HG02943 (cell line): ENCODE results near the gene CCSER2.
"Not testable (repeated sequence)": the region's sequence is repeated elsewhere in the genome, so short reads cannot be mapped to it uniquely, and the experiment has no call there.

Source experiments
- ATAC-seq: cut with Tn5 transposase; IDR thresholded peaks from one replicate; pipeline ENCODE4 v1.9.1; 2021; ENCODE audit warnings: mild to moderate bottlenecking, low read depth, moderate library complexity; ENCODE audit not compliant: unreplicated experiment

Gene CCSER2, protein sequence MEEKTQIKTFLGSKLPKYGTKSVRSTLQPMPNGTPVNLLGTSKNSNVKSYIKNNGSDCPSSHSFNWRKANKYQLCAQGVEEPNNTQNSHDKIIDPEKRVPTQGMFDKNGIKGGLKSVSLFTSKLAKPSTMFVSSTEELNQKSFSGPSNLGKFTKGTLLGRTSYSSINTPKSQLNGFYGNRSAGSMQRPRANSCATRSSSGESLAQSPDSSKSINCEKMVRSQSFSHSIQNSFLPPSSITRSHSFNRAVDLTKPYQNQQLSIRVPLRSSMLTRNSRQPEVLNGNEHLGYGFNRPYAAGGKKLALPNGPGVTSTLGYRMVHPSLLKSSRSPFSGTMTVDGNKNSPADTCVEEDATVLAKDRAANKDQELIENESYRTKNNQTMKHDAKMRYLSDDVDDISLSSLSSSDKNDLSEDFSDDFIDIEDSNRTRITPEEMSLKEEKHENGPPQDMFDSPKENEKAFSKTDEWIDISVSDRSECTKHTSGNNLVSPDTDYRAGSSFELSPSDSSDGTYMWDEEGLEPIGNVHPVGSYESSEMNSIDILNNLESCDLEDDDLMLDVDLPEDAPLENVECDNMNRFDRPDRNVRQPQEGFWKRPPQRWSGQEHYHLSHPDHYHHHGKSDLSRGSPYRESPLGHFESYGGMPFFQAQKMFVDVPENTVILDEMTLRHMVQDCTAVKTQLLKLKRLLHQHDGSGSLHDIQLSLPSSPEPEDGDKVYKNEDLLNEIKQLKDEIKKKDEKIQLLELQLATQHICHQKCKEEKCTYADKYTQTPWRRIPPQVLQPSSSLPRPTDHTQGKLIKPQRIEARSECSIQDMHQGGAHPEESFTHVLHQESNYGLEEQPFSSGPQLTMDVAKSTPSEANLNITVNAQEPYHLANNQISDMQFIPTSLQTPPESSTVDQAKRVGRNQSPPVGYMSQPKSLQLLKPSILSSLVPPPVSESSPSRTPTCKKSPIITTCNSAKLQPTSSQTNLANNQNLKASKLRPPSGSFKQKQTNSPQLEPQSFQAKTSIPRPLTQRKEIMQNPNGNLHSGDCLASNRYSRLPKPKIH

DNA sequence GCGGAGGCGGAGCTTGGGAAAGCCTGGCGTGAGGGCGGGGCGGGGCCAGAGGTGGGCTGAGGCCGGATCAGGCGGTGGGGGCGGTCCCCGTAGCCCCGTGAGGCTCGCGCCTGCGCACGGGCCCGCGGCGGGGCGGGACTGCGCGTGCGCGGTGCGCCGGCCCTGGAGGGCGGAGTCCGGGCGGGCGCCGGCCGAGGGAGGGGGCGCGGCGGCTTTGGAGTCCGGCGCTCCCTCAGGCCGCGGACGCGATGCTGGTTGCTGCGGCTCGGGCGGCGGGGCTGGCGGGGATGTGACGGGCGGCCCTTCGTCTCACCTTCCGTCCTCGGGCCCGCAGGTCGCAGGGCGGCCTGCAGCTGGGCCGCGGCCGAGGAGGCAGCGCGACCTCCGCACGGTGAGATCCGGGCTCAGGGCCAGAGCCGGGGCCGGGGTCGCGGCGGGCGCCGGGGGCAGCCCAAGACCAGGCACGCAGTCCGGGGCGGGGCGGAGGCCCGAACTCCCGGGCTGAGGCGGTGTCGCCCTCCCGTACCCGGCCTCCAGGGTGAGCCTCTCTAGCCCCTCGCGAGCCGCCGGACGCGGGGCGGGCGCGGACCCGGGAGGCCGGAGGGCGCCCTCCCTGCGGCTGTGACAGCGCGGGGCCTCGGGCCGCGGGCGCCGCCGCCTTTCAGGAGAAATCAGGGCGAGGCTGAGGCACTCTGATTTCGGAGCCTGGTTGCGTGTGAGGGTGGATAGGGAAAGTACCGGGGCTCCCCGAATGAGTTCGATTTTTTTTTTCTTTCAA is at the start of gene CCSER2:
TSS of gene CCSER2 (plus strand) at position 172 of the 778 bp plus-strand sequence. CDS start 42,464 bp downstream, outside the sequence.
- peak; percentile 56 for ATAC-seq

DNA sequence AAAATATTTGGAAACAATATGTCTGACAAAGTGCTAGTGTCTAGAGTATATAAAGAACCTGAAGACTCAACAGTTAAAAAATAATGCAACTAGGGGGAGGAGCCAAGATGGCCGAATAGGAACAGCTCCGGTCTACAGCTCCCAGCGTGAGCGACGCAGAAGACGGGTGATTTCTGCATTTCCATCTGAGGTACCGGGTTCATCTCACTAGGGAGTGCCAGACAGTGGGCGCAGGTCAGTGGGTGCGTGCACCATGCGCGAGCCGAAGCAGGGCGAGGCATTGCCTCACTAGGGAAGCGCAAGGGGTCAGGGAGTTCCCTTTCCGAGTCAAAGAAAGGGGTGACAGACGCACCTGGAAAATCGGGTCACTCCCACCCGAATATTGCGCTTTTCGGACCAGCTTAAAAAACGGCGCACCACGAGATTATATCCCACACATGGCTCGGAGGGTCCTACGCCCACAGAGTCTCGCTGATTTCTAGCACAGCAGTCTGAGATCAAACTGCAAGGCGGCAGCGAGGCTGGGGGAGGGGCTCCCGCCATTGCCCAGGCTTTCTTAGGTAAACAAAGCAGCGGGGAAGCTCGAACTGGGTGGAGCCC is 48.4 kb upstream of the CCSER2 start:
- not testable (repeated sequence) for ATAC-seq

DNA sequence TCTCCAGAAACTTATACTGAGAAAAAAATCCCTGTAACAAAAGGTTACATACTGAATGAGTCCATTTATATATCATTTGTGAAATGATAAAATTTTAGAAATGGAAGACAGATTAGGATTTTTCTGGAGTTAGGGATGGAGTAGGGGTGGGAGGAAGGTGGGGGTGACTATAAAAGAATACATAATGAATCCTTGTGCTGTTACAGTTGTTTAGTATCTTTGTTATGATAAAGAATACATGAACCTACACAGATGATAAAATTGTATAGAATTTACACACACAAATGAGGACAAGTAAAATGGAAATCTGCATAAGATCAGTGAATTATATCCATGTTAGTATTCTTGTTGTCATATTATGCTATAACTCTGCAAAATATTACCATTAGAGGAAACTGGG is 41.7 kb upstream of the CCSER2 start:
- no peak for ATAC-seq

DNA sequence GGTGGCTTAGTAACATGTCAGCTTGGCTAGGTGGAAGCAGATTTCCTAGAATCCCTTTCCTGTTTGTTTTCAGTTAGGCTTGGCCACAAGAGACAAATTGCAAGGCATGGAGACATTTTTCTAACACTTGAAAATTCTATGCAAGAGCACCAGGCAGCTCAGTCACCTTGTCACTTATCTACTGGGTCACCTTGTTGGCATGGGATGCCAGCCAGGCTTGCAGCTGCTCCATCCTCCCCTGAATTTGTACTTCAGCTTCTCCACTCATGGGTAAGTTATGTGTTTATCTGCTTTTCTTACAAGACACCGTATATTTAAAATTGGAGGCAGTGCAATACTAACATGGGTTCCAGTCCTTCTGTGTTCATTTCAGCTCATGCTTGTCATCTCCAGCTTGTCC is 40.2 kb upstream of the CCSER2 start:
- ATAC-seq, result no peak

DNA sequence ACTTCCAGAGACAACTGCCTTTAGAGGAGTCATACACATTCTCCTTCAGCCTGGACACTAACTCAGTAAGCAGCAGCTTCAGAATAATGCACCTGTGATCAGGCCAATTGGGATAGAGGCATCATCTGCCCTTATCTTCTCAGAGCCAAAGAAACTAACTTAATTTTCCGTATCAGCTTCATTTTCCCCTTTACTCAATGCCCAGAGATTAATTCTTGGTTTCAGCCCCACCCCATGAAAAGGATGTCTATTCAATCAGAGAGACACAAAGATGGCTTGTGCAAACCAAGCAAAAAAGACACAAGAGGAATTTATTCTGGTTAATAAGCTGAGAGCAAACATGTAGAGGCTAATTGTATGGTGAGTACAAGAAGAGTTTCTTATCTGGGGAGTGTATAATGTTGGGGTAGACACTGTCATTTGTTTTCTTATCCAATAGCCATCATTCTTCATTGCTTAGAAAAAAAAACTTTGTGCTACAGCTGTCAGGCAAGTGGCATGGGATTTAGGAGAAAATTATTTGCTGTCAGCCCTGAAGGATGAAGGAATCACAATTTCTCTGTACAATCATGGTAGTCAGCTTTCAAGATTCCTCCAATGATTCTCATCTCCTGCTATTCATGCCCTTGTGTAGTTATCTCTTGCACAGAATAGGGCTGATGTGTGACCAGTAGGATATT is 38.7 kb upstream of the CCSER2 start:
- ATAC-seq, result no peak

DNA sequence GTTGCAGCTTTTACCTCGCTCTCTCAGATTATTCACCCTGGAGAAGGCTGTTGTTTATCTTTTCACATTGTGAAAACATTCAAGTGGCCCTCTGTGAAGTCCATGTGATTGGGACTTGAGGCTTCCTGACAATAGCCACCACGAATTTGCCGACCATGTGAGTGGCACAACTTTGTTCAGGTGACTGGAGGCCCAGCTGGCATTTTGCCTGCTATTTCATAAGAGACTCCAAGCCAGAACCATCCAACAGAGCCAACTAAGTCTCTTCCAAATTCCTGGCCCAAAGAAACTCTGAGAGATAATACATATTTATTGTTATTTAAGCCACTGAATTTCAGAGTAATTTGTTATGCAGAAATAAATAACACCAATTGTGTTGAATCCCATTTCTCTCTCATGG is 38.2 kb upstream of the CCSER2 start:
- no peak for ATAC-seq

DNA sequence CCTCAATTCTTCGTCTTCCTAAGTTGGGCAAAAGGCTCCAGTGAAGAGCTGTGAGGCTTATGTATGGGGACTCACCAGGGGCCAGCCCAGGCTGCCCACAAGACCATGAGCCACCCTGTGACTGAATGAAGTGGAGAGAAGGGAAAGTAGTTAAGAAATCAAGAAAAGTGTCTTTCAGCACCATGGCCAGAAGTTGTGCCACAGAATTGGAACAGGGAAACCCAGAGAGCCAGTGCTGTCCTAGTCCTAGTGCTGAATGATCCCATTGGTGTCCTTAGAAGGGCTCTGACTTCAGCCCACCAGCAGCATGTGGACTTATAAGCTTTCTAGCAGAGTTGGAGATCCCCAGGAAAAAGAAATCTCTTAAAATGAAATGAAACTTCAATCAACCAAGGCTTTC is 37.0 kb upstream of the CCSER2 start:
- ATAC-seq, result no peak

DNA sequence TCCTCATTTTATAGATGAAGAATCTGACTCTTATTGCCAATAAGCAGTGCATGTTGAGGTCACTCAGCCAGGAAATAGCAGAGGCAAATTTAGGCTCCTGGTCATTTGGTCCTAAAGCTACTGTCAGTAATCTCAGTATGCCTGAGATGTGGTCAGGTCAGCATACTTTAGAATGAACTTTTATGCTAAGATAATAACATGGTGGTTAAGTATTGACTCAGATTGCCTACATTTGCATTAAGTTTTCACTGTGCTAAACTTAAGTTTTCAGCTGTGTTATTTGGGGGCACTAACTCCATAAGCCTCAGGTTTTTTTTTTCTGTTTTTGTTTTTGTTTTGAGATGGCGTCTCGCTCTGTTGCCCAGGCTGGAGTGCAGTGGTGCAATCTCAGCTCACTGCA is 35.9 kb upstream of the CCSER2 start:
- ATAC-seq, result no peak

DNA sequence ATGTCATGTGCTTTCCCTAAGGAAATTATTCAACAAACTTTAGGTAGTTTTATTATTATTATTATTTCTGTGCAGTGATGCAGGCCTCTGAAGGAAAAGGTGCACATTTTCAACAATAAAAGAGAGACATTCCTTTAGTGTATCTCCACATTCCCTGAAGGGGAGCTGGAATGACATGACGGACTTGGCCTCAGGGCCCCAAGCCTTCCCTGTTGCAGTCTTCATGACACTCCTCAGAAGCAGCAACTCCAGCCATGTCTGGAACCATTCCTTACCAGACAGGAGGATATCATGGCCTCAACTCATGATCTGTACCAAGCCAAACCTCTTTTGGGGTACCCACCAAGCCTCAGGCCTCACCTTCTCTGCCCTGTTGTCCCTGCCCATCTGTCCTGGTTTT is 35.2 kb upstream of the CCSER2 start:
- no peak for ATAC-seq

DNA sequence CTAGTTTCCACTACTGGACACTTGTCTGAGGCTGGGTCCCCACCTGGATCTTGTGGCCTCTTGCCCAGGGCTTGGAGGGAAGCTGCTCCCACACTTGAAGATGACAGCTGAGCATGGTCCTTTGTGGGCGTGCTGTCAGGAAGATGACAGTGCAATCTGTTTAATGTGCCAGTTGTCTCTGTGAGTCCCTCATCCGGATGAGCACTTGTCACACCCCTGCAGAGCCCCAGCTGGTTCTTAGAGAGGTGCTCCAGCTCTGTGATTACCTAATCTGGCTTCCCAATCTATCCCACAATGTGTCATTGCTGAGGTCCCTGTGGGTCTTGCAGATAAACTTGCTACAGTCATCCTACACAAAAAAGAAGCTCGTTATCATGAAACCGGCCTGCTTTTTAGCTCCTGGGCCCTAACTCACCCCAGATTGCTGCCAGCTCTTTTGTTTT is 34.8 kb upstream of the CCSER2 start:
- ATAC-seq, result no peak

DNA sequence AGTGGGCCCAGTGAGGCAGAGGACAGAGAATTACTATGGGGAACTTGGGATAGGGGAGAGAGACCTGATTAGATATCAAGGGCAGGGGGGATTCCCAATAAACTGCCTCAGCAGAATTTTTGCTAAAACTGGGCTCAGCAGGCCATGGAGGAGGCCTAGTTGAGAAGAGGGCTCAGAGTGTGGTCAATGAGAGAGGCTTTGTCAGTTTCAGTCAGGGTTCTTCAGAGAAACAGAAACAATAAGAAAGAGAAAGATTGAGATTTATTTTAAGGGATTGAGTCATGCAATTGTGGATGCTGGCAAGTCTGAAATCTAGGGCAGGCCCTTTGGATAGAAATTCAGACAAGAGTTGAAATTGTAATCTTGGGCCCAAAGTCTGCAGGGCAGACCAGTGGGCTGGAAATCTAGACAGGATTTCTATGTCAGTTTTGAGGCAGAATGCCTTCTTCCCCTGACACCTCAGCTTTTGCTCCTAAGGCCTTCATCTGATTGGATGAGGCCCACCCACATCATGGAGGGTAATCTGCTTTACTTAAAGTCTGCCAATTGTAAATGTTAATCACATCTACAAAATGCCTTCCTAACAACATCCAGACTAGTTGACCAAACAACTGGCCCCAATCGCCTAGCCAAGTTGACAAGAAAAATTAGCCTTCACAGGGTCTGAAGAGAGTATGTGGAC is 33.5 kb upstream of the CCSER2 start:
- ATAC-seq, result no peak

DNA sequence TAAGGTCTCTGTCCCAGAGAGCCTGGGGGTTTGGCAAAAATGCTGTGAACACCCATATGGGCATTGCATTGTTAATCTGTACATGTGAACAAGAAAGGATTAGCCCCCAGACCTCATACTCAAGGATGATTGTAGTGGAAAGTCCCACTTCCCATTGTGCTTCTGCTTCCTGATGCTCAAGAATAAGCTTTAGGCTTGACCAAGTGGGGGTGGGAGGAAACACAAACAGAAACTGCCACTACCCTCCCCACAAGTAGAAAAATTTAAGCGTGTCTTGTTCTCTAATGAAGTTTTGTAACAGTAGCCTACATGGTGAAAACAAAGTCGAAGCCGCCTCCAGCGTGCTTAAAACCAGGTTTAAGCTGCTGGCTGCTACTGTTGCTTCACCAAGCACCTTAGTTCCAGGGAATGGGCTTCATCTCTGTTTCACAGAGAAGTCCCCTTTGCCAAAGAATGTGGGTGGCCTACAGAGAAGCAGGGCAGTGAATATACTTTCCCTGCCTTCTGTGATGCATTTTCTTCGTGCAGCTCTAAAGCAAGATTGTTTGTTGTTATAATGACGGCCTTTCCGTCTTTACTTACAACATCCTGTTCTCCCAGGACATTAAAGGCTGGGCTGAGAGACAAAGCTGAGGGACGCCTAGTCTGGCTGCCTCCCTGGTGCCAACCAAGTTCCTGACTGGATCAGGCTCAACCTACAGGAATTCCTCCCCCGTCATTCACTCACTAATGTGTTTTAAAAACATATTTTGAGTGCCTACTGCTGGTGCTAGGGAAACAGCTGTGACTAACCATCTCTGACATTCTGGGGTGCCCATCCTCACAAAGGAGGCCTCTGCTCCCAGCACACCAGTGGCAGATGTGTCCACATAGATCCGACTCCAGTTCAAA is 32.1 kb upstream of the CCSER2 start:
- no peak for ATAC-seq

DNA sequence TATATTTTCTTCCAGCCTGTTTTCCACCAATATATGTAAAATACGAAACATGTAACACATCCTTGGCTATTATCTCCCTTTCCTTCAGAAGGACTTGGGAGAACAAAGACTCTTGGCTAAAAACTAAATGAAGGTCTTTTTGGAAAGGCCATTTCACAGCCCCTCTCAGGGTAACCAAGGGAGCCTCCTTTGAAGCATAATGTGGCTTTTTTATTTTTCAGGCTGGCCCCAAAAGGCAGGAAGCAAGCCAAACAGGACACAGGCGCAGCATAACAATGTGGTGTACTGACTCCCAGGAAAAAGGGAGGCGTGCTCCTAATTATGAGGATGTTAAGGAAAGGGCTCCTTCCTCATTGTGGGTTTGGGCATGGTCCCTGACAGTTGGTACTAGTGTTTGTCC is 30.3 kb upstream of the CCSER2 start:
- no peak for ATAC-seq

DNA sequence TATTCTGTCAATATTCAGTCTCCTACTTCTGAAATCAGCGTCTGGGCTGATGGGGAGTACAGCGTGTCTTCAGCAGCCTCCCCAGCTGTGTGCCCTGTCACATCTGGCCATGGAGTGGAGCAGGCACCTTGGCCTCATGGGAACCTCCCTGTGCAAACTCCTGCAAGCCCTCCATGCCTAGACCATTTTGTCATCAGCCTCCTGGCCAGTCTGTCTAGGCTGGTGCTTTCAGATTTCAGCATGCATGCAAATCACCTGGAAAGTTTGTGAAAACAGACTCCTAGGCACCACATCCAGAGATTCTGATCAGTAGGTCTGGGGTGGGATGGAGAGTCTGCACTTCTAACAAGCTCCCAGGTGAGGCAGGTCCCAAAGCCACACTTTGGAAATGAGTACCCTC is 26.2 kb upstream of the CCSER2 start:
- no peak for ATAC-seq

DNA sequence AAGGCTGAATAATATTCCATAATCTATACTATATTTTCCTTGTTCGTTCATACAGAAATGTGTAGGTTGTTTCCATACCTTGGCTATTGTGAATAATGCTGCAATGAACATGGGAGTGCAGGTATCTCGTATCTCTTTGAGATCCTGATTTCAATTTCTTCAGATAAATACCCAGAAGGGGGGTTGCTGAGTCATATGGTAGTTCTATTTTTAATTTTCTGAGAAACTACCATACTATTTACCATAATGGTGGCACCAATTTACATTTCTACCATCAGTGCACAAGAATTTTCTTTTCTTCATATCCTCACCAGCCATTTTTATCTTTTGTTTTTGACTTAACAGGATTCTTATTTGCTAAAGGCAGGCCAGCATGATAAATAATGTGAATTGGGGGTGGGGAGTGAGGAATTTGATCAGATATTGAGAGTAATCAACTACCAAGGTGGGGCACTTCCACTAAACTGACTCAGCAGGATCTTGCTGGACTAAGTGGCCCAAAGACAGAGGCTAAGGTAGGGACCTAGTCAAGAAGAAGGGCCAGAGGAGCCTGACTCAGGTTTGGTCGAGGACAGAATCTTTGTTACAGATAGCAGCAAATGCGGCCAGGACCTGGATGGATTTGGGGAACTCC is 21.5 kb upstream of the CCSER2 start:
- ATAC-seq, result no peak

DNA sequence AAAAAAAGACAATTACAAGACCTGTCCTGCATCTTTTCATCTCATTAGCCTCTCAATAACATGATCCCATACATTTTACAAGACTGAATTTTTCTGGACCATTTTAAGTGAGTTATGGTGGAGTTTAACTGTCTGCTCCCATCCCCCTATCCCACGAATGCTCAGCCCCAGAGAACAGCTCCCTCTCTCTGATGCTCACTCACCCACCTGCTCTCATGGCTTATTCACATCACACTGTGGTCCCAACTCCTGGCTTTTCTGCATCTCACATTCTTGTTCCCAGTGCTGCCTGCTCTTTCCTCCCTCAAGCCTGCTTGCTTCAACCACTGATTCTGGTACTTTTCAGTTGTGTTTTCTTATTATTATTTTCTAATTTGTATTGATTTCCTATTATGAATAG is 20.4 kb upstream of the CCSER2 start:
- no peak for ATAC-seq

DNA sequence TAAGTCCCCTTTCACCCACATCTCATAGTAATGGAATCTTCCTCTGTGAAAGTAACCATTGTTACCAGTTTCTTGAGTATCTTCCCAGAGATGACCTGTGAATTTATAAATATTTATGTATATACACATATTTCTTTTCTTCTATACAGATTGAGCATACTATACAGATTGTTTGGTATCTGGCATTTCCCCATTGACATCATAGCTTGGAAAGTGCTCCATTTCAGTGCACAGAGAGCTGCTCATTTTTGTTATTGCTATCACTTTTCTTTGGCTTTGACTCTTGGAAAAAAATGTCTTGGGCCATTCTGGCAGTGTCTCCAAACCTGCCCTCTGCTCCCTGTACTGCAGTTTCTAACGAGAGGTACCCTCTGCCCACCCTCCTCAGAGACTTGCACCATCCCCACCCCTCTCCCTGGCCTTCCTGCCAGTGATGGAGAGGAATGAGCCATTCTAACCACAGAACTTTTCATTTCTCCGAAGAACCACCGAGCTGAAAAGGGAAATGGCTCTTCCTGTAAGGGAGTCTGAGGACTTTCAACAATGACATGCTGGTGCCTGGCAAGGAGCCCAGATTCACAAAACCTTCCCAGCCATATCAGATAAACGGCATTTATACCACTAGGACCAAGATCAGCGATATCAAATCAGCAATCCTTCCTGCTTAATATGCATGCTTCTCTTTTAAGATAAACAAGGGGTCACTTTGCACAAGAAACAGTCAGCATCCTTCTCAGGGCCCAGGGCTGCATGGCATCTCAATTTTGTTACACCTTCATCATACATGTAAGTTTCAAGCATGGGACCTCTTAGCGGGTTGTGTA is 19.7 kb upstream of the CCSER2 start:
- no peak for ATAC-seq
